OCI-M2 (cell line): ENCODE measurements around the gene CBFA2T3.

ENCODE experiments used
- DNase-seq: peaks from one replicate; lab custom pipeline; 2025; ENCODE audit not compliant: unreplicated experiment; lab: John Stamatoyannopoulos, UW

Gene CBFA2T3

DNA sequence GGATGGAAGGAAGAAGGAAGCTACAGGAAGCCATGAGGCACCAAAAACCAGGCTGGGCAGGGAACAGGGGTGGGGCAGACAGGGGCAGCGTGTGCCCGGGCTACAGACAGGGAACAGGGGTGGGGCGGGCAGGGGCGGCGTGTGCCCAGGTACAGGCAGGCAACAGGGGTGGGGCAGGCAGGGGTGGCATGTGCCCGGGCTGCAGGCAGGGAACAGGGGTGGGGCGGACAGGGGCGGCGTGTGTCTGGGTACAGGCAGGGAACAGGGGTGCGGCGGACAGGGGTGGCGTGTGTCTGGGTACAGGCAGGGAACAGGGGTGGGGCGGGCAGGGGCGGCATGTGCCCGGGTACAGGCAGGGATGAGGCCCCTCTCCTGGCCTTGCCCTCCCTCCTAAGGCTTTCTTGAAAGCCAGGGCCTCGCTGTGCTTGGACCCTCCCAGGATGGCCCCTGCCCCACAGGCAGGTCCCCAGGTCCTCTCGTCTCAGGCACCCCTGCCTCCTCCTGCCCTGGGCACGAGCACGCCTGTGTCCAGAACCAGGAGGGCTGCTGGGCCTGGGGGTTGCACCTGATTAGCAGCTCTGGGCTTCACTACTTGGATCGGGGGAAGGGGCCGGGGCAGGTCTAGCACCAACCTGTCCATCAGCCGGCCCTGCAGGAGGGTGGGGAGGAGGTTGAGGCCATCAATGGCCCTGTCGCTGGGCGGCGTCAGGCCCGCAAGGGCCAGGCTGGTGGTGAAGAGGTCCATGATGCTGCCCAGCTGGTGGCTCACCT is 150.8 kb downstream of the CBFA2T3 start:
- no peak for DNase-seq

DNA sequence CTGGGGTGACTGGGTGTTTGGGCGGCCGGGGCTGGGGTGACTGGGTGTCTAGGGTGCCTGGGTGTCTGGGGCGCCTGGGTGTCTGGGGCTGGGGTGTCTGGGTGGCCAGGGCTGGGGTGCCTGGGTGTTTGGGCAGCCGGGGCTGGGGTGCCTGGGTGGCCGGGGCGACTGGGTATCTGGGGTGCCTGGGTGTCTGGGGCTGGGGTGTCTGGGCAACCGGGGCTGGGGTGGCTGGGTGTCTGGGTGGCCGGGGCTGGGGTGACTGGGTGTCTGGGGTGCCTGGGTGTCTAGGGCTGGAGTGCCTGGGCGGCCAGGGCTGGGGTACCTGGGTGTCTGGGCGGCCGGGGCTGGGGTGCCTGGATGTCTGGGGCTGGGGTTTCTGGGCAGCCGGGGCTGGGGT is 151.9 kb downstream of the CBFA2T3 start:
- DNase-seq: no peak
